Pulmonary artery endothelial cell (primary cell): ENCODE data around the gene TSR2. TPM values are rescaled to one million over a fixed set of nuclear protein-coding genes. Genes with fewer than 3 reads are reported as not detected.

ENCODE experiments used
- DNase-seq: peaks from one replicate; pipeline ENCODE4 v3.0.0-alpha.2; 2011; ENCODE audit warnings: low read depth, low spot score
- total RNA-seq: library from RNA; depleted of rRNA; stranded (reverse); fragments of >200 nt; gene quantifications from 2 replicates; pipeline ENCODE4 v1.2.3, GENCODE V29; 2014

TSR2 gene
- 17.5 and 20.8 TPM in 2 replicates for total RNA-seq

- DNase-seq = peak; percentile 63
These were observed at the start of gene TSR2 for GRCh38 chrX:54439960-54440871. Gene TSR2, plus strand, starts transcription at chrX:54440404. Its CDS starts 18 bp downstream, at chrX:54440422.

GRCh38 chrX:54397113-54397512, 43.1 kb upstream of the TSR2 start:
- no peak for DNase-seq

- no peak for DNase-seq
These were observed 32.9 kb upstream of the TSR2 start for GRCh38 chrX:54407266-54407665.

- DNase-seq = no peak
These were observed 28.5 kb upstream of the TSR2 start for GRCh38 chrX:54411732-54412131.

- no peak for DNase-seq
These were observed 26.5 kb upstream of the TSR2 start for GRCh38 chrX:54413753-54414152.

- DNase-seq = no peak
These were observed 24.5 kb upstream of the TSR2 start for GRCh38 chrX:54415534-54416350.

GRCh38 chrX:54416965-54417364, 23.2 kb upstream of the TSR2 start:
- no peak for DNase-seq

GRCh38 chrX:54419559-54420302, 20.5 kb upstream of the TSR2 start:
- DNase-seq = no peak

- no peak for DNase-seq
These were observed 18.0 kb upstream of the TSR2 start for GRCh38 chrX:54422168-54422567.

- no peak for DNase-seq
These were observed 16.9 kb upstream of the TSR2 start for GRCh38 chrX:54423161-54423888.

GRCh38 chrX:54427837-54428424, 12.3 kb upstream of the TSR2 start:
- no peak for DNase-seq

GRCh38 chrX:54430519-54430918, 9.7 kb upstream of the TSR2 start:
- DNase-seq = no peak

- DNase-seq = no peak
These were observed 5.1 kb upstream of the TSR2 start for GRCh38 chrX:54435121-54435520.

- no peak for DNase-seq
These were observed 2.6 kb downstream of the TSR2 start for GRCh38 chrX:54442790-54443189.

- DNase-seq = no peak
These were observed 4.5 kb downstream of the TSR2 start for GRCh38 chrX:54444752-54445151.

- DNase-seq = no peak
These were observed 5.9 kb downstream of the TSR2 start for GRCh38 chrX:54446084-54446483.

GRCh38 chrX:54447461-54447860, 7.3 kb downstream of the TSR2 start:
- no peak for DNase-seq

GRCh38 chrX:54449929-54450328, 9.7 kb downstream of the TSR2 start:
- DNase-seq = no peak

GRCh38 chrX:54452920-54453319, 12.7 kb downstream of the TSR2 start:
- DNase-seq = no peak

- no peak for DNase-seq
These were observed 30.0 kb downstream of the TSR2 start for GRCh38 chrX:54470054-54470760.
